NCI-H1436 (cell line): ENCODE results near the gene CNTN4.
"Not testable (repeated sequence)": the region's sequence is repeated elsewhere in the genome, so short reads cannot be mapped to it uniquely, and the experiment has no call there.

ENCODE experiments used
- DNase-seq: peaks from one replicate; lab custom pipeline; 2025; lab: John Stamatoyannopoulos, UW

The CNTN4 gene

GRCh38 chr3:2861920-2862319 is 763.3 kb downstream of the CNTN4 start:
- DNase-seq, result no peak

GRCh38 chr3:2862366-2862765 is 763.7 kb downstream of the CNTN4 start:
- no peak for DNase-seq

GRCh38 chr3:2863127-2863526 is 764.5 kb downstream of the CNTN4 start:
- no peak for DNase-seq

- DNase-seq, result no peak
Measured at GRCh38 chr3:2869905-2870304, 771.2 kb downstream of the CNTN4 start.

- DNase-seq, result no peak
Measured at GRCh38 chr3:2870724-2871333, 772.2 kb downstream of the CNTN4 start.

- DNase-seq, result no peak
Measured at GRCh38 chr3:2872884-2873283, 774.2 kb downstream of the CNTN4 start.

- DNase-seq, result no peak
Measured at GRCh38 chr3:2873986-2874385, 775.3 kb downstream of the CNTN4 start.

GRCh38 chr3:2875699-2876098 is 777.0 kb downstream of the CNTN4 start:
- DNase-seq, result no peak

- DNase-seq, result no peak
Measured at GRCh38 chr3:2876362-2876761, 777.7 kb downstream of the CNTN4 start.

GRCh38 chr3:2879023-2879422 is 780.4 kb downstream of the CNTN4 start:
- no peak for DNase-seq

GRCh38 chr3:2879587-2879986 is 780.9 kb downstream of the CNTN4 start:
- DNase-seq, result no peak

GRCh38 chr3:2880218-2880756 is 781.6 kb downstream of the CNTN4 start:
- no peak for DNase-seq

- no peak for DNase-seq
Measured at GRCh38 chr3:2883283-2883682, 784.6 kb downstream of the CNTN4 start.

GRCh38 chr3:2888592-2888991 is 789.9 kb downstream of the CNTN4 start:
- no peak for DNase-seq

- no peak for DNase-seq
Measured at GRCh38 chr3:2889736-2890135, 791.1 kb downstream of the CNTN4 start.

- DNase-seq, result no peak
Measured at GRCh38 chr3:2896308-2896939, 797.8 kb downstream of the CNTN4 start.

GRCh38 chr3:2897821-2898220 is 799.2 kb downstream of the CNTN4 start:
- DNase-seq, result no peak

GRCh38 chr3:2898591-2899353 is 800.1 kb downstream of the CNTN4 start:
- no peak for DNase-seq

GRCh38 chr3:2904054-2904453 is 805.4 kb downstream of the CNTN4 start:
- DNase-seq, result no peak

- DNase-seq, result no peak
Measured at GRCh38 chr3:2908693-2909351, 810.2 kb downstream of the CNTN4 start.

- DNase-seq, result no peak
Measured at GRCh38 chr3:2910997-2911396, 812.3 kb downstream of the CNTN4 start.

- DNase-seq, result no peak
Measured at GRCh38 chr3:2915826-2916225, 817.2 kb downstream of the CNTN4 start.

- not testable (repeated sequence) for DNase-seq
Measured at GRCh38 chr3:2916640-2917039, 818.0 kb downstream of the CNTN4 start.
